Activated CD8-positive, alpha-beta T cell treated with anti-CD3 and anti-CD28 coated beads, Interleukin-2, amount 10 ng/mL, durations not matched to agents 7 days and 5 days (primary cell): ENCODE data around the gene ERC2. TPM values are rescaled to one million over a fixed set of nuclear protein-coding genes. Genes with fewer than 3 reads are reported as not detected.

ENCODE experiments used
- ATAC-seq: fragments of 150-1000 bp; cut with Tn5 transposase; one replicate; pipeline ENCODE4 v1.10.0; 2021; ENCODE audit warnings: moderate library complexity
- CTCF ChIA-PET: fragments of 350-600 bp; sonication (Branson Sonifier 250); formaldehyde crosslinking; loops from one replicate; lab custom pipeline; 2021; ENCODE audit warnings: antibody characterized with exemption; lab: Charles Lee
- POLR2A ChIA-PET: fragments of 350-600 bp; sonication (Branson Sonifier 250); formaldehyde crosslinking; loops from one replicate; lab custom pipeline; 2021; ENCODE audit warnings: antibody characterized with exemption; lab: Charles Lee
- DNase-seq: peaks from one replicate; pipeline ENCODE4 v3.0.0-alpha.2; 2020
- H3K27ac Mint-ChIP-seq: one replicate; pipeline ENCODE4 v1.8.0; 2021; ENCODE audit warnings: mild to moderate bottlenecking, mixed read lengths
- H3K27me3 Mint-ChIP-seq: one replicate; pipeline ENCODE4 v1.8.0; 2021; ENCODE audit warnings: low read depth, mixed read lengths
- H3K36me3 Mint-ChIP-seq: one replicate; pipeline ENCODE4 v1.8.0; 2021; ENCODE audit warnings: low read depth, mixed read lengths
- H3K4me1 Mint-ChIP-seq: one replicate; pipeline ENCODE4 v1.8.0; 2021; ENCODE audit warnings: low read depth, mixed read lengths
- H3K4me3 Mint-ChIP-seq: one replicate; pipeline ENCODE4 v1.8.0; 2021; ENCODE audit warnings: mild to moderate bottlenecking, mixed read lengths
- H3K9me3 Mint-ChIP-seq: one replicate; pipeline ENCODE4 v1.8.0; 2022; ENCODE audit warnings: mixed read lengths; ENCODE audit not compliant: insufficient read depth
- total RNA-seq, 2 experiments: library from RNA; stranded (reverse); gene quantifications; one replicate each; pipeline ENCODE4 v1.2.3, GENCODE V29; 2021

Gene ERC2
- total RNA-seq, 2 experiments from 2014 or later = not detected

- Mint-ChIP-seq H3K4me1 (no peaks in the 10 kb centered on the region), H3K9me3 (no peaks in the 10 kb centered on the region), H3K27me3 (no peaks in the 10 kb centered on the region), H3K36me3 (no peaks in the 10 kb centered on the region), H3K4me3 (no peak overlapping the region), H3K27ac (no peak overlapping the region)
- ATAC-seq (no peak), DNase-seq (no peak)
- CTCF ChIA-PET = no interaction called here
- POLR2A ChIA-PET = no interaction called here
Observed at GRCh38 chr3:55792742-55793141, 675.5 kb downstream of the ERC2 start.

- no peaks in the 10 kb centered on the region for H3K27me3 Mint-ChIP-seq
- no peaks in the 10 kb centered on the region for H3K4me1 Mint-ChIP-seq
- H3K36me3 Mint-ChIP-seq = no peaks in the 10 kb centered on the region
- H3K4me3 Mint-ChIP-seq = no peak overlapping the region
- CTCF ChIA-PET = no interaction called here
- DNase-seq (no peak), ATAC-seq (no peak)
- H3K27ac Mint-ChIP-seq = no peak overlapping the region
- POLR2A ChIA-PET = no interaction called here
- H3K9me3 Mint-ChIP-seq = no peaks in the 10 kb centered on the region
Observed at GRCh38 chr3:55792009-55792408, 676.3 kb downstream of the ERC2 start.

GRCh38 chr3:55790596-55791350 is 677.5 kb downstream of the ERC2 start:
- no peaks in the 10 kb centered on the region for H3K27me3 Mint-ChIP-seq
- DNase-seq (no peak), ATAC-seq (no peak)
- CTCF ChIA-PET = no interaction called here
- H3K4me1 Mint-ChIP-seq = no peaks in the 10 kb centered on the region
- no peak overlapping the region for H3K27ac Mint-ChIP-seq
- H3K4me3 Mint-ChIP-seq = no peak overlapping the region
- H3K36me3 Mint-ChIP-seq = no peaks in the 10 kb centered on the region
- H3K9me3 Mint-ChIP-seq = no peaks in the 10 kb centered on the region
- POLR2A ChIA-PET = no interaction called here

GRCh38 chr3:55789516-55789915 is 678.8 kb downstream of the ERC2 start:
- H3K27me3 Mint-ChIP-seq = peaks cover 2% of the 10 kb centered on the region
- ATAC-seq = no peak
- CTCF ChIA-PET = no interaction called here
- POLR2A ChIA-PET = no interaction called here
- no peaks in the 10 kb centered on the region for H3K4me1 Mint-ChIP-seq
- DNase-seq = no peak
- no peak overlapping the region for H3K27ac Mint-ChIP-seq
- H3K36me3 Mint-ChIP-seq = no peaks in the 10 kb centered on the region
- no peak overlapping the region for H3K4me3 Mint-ChIP-seq
- H3K9me3 Mint-ChIP-seq = no peaks in the 10 kb centered on the region

- CTCF ChIA-PET = no interaction called here
- no peak overlapping the region for H3K4me3 Mint-ChIP-seq
- H3K27me3 Mint-ChIP-seq = peaks cover 2% of the 10 kb centered on the region
- DNase-seq (no peak), ATAC-seq (no peak)
- no peaks in the 10 kb centered on the region for H3K36me3 Mint-ChIP-seq
- no peaks in the 10 kb centered on the region for H3K9me3 Mint-ChIP-seq
- H3K4me1 Mint-ChIP-seq = no peaks in the 10 kb centered on the region
- H3K27ac Mint-ChIP-seq = no peak overlapping the region
- POLR2A ChIA-PET = no interaction called here
Observed at GRCh38 chr3:55782807-55783206, 685.5 kb downstream of the ERC2 start.

GRCh38 chr3:55782351-55782750 is 685.9 kb downstream of the ERC2 start:
- H3K27ac Mint-ChIP-seq = no peak overlapping the region
- ATAC-seq = no peak
- H3K4me1 Mint-ChIP-seq = no peaks in the 10 kb centered on the region
- ChIA-PET POLR2A (no interaction called here), CTCF (no interaction called here)
- H3K36me3 Mint-ChIP-seq = no peaks in the 10 kb centered on the region
- H3K27me3 Mint-ChIP-seq = peaks cover 2% of the 10 kb centered on the region
- H3K4me3 Mint-ChIP-seq = no peak overlapping the region
- H3K9me3 Mint-ChIP-seq = no peaks in the 10 kb centered on the region
- no peak for DNase-seq

- no peak overlapping the region for H3K4me3 Mint-ChIP-seq
- H3K27me3 Mint-ChIP-seq = peaks cover 2% of the 10 kb centered on the region
- H3K9me3 Mint-ChIP-seq = no peaks in the 10 kb centered on the region
- no peak overlapping the region for H3K27ac Mint-ChIP-seq
- no peak for DNase-seq
- POLR2A ChIA-PET = no interaction called here
- no peak for ATAC-seq
- CTCF ChIA-PET = no interaction called here
- H3K4me1 Mint-ChIP-seq = no peaks in the 10 kb centered on the region
- H3K36me3 Mint-ChIP-seq = no peaks in the 10 kb centered on the region
Observed at GRCh38 chr3:55780913-55781312, 687.4 kb downstream of the ERC2 start.

- POLR2A ChIA-PET = no interaction called here
- no peak overlapping the region for H3K4me3 Mint-ChIP-seq
Observed at GRCh38 chr3:55779543-55779942, 688.7 kb downstream of the ERC2 start.

GRCh38 chr3:55775366-55776154 is 692.7 kb downstream of the ERC2 start:
- Mint-ChIP-seq H3K4me3 (no peak overlapping the region), H3K27ac (no peak overlapping the region), H3K27me3 (no peaks in the 10 kb centered on the region), H3K9me3 (no peaks in the 10 kb centered on the region), H3K4me1 (no peaks in the 10 kb centered on the region), H3K36me3 (no peaks in the 10 kb centered on the region)
- ChIA-PET POLR2A (interaction anchor here (0.7 kb wide), 1 partner anchor 159 kb away, joined by 4 read pairs; no protein-coding TSS in a partner anchor), CTCF (no interaction called here)
- ATAC-seq = no peak
- no peak for DNase-seq

More at GRCh38 chr3:55779543-55779942, 688.7 kb downstream of the ERC2 start:
- H3K27me3 Mint-ChIP-seq = no peaks in the 10 kb centered on the region
- no peak for ATAC-seq
- no peak for DNase-seq
- H3K27ac Mint-ChIP-seq = no peak overlapping the region
- no peaks in the 10 kb centered on the region for H3K4me1 Mint-ChIP-seq
- CTCF ChIA-PET = no interaction called here
- no peaks in the 10 kb centered on the region for H3K9me3 Mint-ChIP-seq
- H3K36me3 Mint-ChIP-seq = no peaks in the 10 kb centered on the region

GRCh38 chr3:55774856-55775255 is 693.4 kb downstream of the ERC2 start:
- no peak for ATAC-seq
- no peak overlapping the region for H3K4me3 Mint-ChIP-seq
- POLR2A ChIA-PET = no interaction called here
- H3K4me1 Mint-ChIP-seq = no peaks in the 10 kb centered on the region
- H3K27ac Mint-ChIP-seq = no peak overlapping the region
- DNase-seq = no peak
- no peaks in the 10 kb centered on the region for H3K27me3 Mint-ChIP-seq
- CTCF ChIA-PET = no interaction called here
- H3K36me3 Mint-ChIP-seq = no peaks in the 10 kb centered on the region
- no peaks in the 10 kb centered on the region for H3K9me3 Mint-ChIP-seq

- H3K9me3 Mint-ChIP-seq = no peaks in the 10 kb centered on the region
- DNase-seq = no peak
- H3K27me3 Mint-ChIP-seq = no peaks in the 10 kb centered on the region
- H3K27ac Mint-ChIP-seq = no peak overlapping the region
- H3K4me3 Mint-ChIP-seq = no peak overlapping the region
- H3K36me3 Mint-ChIP-seq = no peaks in the 10 kb centered on the region
- no peaks in the 10 kb centered on the region for H3K4me1 Mint-ChIP-seq
- CTCF ChIA-PET = no interaction called here
- ATAC-seq = no peak
- POLR2A ChIA-PET = no interaction called here
Observed at GRCh38 chr3:55771503-55771902, 696.8 kb downstream of the ERC2 start.

- Mint-ChIP-seq H3K27ac (no peak overlapping the region), H3K4me1 (no peaks in the 10 kb centered on the region), H3K9me3 (no peaks in the 10 kb centered on the region), H3K27me3 (no peaks in the 10 kb centered on the region), H3K36me3 (no peaks in the 10 kb centered on the region), H3K4me3 (no peak overlapping the region)
- ATAC-seq (no peak), DNase-seq (no peak)
- ChIA-PET CTCF (no interaction called here), POLR2A (no interaction called here)
Observed at GRCh38 chr3:55770077-55770476, 698.2 kb downstream of the ERC2 start.
